ENCODE data around the gene MPO. TPM values are rescaled to one million over a fixed set of nuclear protein-coding genes. Genes with fewer than 3 reads are reported as not detected.

MPO gene
- total RNA-seq, 1 donor from 2014 or later, result not detected

- intact Hi-C loops (cut with micrococcal nuclease), result no loop called here
Observed at GRCh38 chr17:58281511-58282011, 826 bp upstream of the MPO start.

- intact Hi-C loops (cut with micrococcal nuclease), result no loop called here
Observed at GRCh38 chr17:58279736-58280479, 827 bp downstream of the MPO start.

GRCh38 chr17:58279016-58279711 is 1.6 kb downstream of the MPO start:
- intact Hi-C loops (cut with micrococcal nuclease), result no loop called here

GRCh38 chr17:58278661-58279015 is 2.1 kb downstream of the MPO start:
- intact Hi-C loops (cut with micrococcal nuclease), result no loop called here

- intact Hi-C loops (cut with micrococcal nuclease), result loop anchor here (1.0 kb wide), 1 partner anchor 169 kb away; no protein-coding TSS in a partner anchor
Observed at GRCh38 chr17:58277802-58278595, 2.7 kb downstream of the MPO start.

GRCh38 chr17:58277107-58277801 is 3.5 kb downstream of the MPO start:
- intact Hi-C loops (cut with micrococcal nuclease), result loop anchor here (1.0 kb wide), 1 partner anchor 170 kb away; no protein-coding TSS in a partner anchor

- intact Hi-C loops (cut with micrococcal nuclease), result no loop called here
Observed at GRCh38 chr17:58276423-58276822, 4.3 kb downstream of the MPO start.

- intact Hi-C loops (cut with micrococcal nuclease), result no loop called here
Observed at GRCh38 chr17:58275417-58275816, 5.3 kb downstream of the MPO start.

- intact Hi-C loops (cut with micrococcal nuclease), result no loop called here
Observed at GRCh38 chr17:58273453-58274104, 7.2 kb downstream of the MPO start.

- intact Hi-C loops (cut with micrococcal nuclease), result no loop called here
Observed at GRCh38 chr17:58272367-58273280, 8.1 kb downstream of the MPO start.

- intact Hi-C loops (cut with micrococcal nuclease), result no loop called here
Observed at GRCh38 chr17:58271216-58271931, 9.4 kb downstream of the MPO start.

GRCh38 chr17:58270476-58271215 is 10.1 kb downstream of the MPO start:
- intact Hi-C loops (cut with micrococcal nuclease), result no loop called here

- intact Hi-C loops (cut with micrococcal nuclease), result no loop called here
Observed at GRCh38 chr17:58269557-58270291, 11.0 kb downstream of the MPO start.

GRCh38 chr17:58268774-58269556 is 11.8 kb downstream of the MPO start:
- intact Hi-C loops (cut with micrococcal nuclease), result no loop called here

GRCh38 chr17:58268326-58268725 is 12.4 kb downstream of the MPO start:
- intact Hi-C loops (cut with micrococcal nuclease), result no loop called here
